DOHH2 (cell line): ENCODE data around the gene XRCC6.

Source experiments
- EZH2phosphoT487 ChIP-seq: fragments of 200-600 bp; sonication (generic); IDR thresholded peaks from 2 replicates; pipeline ENCODE4 v1.6.1; 2017; ENCODE audit warnings: borderline replicate concordance, mild to moderate bottlenecking, antibody characterized with exemption, low read length, moderate library complexity, mixed read lengths
- TF ChIP-seq, protein P1 (sequence below): fragments of 200-600 bp; sonication (generic); IDR thresholded peaks from one replicate; pipeline ENCODE4 v1.5.1; 2014; ENCODE audit warnings: antibody characterized with exemption, mild to moderate bottlenecking, low read depth, low read length; ENCODE audit not compliant: poor library complexity, severe bottlenecking

DNA sequence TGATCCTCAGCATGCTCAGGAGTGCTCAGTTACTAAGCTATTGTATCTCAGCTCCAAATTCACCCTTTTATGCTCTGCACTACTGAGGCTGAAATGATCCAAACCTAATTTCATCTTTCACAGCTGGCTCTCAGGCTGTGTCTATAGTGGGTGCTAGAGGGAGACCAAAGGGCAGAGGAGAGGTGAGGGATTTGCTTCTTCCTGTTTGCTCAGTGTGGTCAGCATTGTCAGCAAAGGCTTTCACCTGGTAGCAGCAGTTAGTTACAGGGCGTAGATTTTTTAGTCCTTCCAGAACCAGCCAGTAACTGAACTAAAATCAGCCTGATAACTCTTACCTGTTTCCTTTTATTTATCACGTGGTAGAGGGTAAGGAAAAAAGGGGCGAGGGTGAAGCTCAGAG is 33.2 kb downstream of the XRCC6 start:
- TF ChIP-seq, protein P1, sequence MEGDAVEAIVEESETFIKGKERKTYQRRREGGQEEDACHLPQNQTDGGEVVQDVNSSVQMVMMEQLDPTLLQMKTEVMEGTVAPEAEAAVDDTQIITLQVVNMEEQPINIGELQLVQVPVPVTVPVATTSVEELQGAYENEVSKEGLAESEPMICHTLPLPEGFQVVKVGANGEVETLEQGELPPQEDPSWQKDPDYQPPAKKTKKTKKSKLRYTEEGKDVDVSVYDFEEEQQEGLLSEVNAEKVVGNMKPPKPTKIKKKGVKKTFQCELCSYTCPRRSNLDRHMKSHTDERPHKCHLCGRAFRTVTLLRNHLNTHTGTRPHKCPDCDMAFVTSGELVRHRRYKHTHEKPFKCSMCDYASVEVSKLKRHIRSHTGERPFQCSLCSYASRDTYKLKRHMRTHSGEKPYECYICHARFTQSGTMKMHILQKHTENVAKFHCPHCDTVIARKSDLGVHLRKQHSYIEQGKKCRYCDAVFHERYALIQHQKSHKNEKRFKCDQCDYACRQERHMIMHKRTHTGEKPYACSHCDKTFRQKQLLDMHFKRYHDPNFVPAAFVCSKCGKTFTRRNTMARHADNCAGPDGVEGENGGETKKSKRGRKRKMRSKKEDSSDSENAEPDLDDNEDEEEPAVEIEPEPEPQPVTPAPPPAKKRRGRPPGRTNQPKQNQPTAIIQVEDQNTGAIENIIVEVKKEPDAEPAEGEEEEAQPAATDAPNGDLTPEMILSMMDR, result no peak
- TF ChIP-seq EZH2phosphoT487, result no peak
